DOHH2 (cell line): ENCODE results near the gene MARCHF5.

Experiments used
- H3F3A ChIP-seq: fragments of 200-600 bp; sonication (generic), shearing (Covaris generic); 2 replicates; pipeline ENCODE4 v1.6.0; 2016; ENCODE audit warnings: antibody characterized with exemption, mild to moderate bottlenecking; ENCODE audit not compliant: control insufficient read depth, insufficient read depth
- H3K27ac ChIP-seq: fragments of 200-600 bp; sonication (generic); 2 replicates; pipeline ENCODE4 v1.5.1; 2014; ENCODE audit warnings: low read depth, mild to moderate bottlenecking, low read length, moderate library complexity
- H3K27me3 ChIP-seq: fragments of 200-600 bp; sonication (generic); 2 replicates; pipeline ENCODE4 v1.6.1; 2014; ENCODE audit warnings: mild to moderate bottlenecking, low read length, mixed read lengths; ENCODE audit not compliant: control insufficient read depth
- H3K36me3 ChIP-seq: fragments of 200-600 bp; sonication (generic); 2 replicates; pipeline ENCODE4 v1.6.1; 2014; ENCODE audit warnings: mild to moderate bottlenecking, low read length, moderate library complexity, mixed read lengths; ENCODE audit not compliant: control insufficient read depth
- H3K4me1 ChIP-seq: fragments of 200-600 bp; sonication (generic); 2 replicates; pipeline ENCODE4 v1.6.1; 2014; ENCODE audit warnings: mild to moderate bottlenecking, low read length, mixed read lengths; ENCODE audit not compliant: control insufficient read depth
- H3K4me2 ChIP-seq: fragments of 200-600 bp; sonication (generic); 2 replicates; pipeline ENCODE4 v1.6.0; 2014; ENCODE audit warnings: mild to moderate bottlenecking, low read length, moderate library complexity
- H3K4me3 ChIP-seq: fragments of 200-600 bp; sonication (generic); 2 replicates; pipeline ENCODE4 v1.5.1; 2014; ENCODE audit warnings: mild to moderate bottlenecking, low read length, mixed read lengths
- H3K79me2 ChIP-seq: fragments of 200-600 bp; sonication (generic); 2 replicates; pipeline ENCODE4 v1.6.1; 2014; ENCODE audit warnings: mild to moderate bottlenecking, low read length, mixed read lengths; ENCODE audit not compliant: control insufficient read depth
- H3K9me2 ChIP-seq: fragments of 200-600 bp; sonication (generic); replicated peaks from 2 replicates; pipeline ENCODE4 v1.6.1; 2014; ENCODE audit warnings: mild to moderate bottlenecking, low read length, mixed read lengths; ENCODE audit not compliant: control insufficient read depth
- H3K9me3 ChIP-seq: fragments of 200-600 bp; sonication (generic); 2 replicates; pipeline ENCODE4 v1.6.1; 2014; ENCODE audit warnings: antibody characterized with exemption, low read length, mixed read lengths; ENCODE audit not compliant: control insufficient read depth, insufficient read depth
- H4K20me1 ChIP-seq: fragments of 200-600 bp; sonication (generic); 2 replicates; pipeline ENCODE4 v1.6.0; 2014; ENCODE audit warnings: low read depth, mild to moderate bottlenecking, antibody characterized with exemption, low read length, moderate library complexity; ENCODE audit not compliant: control insufficient read depth, insufficient read depth
- EZH2phosphoT487 ChIP-seq: fragments of 200-600 bp; sonication (generic); IDR thresholded peaks from 2 replicates; pipeline ENCODE4 v1.6.1; 2017; ENCODE audit warnings: borderline replicate concordance, mild to moderate bottlenecking, antibody characterized with exemption, low read length, moderate library complexity, mixed read lengths
- TF ChIP-seq, protein P1 (sequence below): fragments of 200-600 bp; sonication (generic); IDR thresholded peaks from one replicate; pipeline ENCODE4 v1.5.1; 2014; ENCODE audit warnings: antibody characterized with exemption, mild to moderate bottlenecking, low read depth, low read length; ENCODE audit not compliant: poor library complexity, severe bottlenecking

Gene MARCHF5

GRCh38 chr10:92382631-92383030 lies 91.7 kb downstream of the MARCHF5 start:
- H3K4me2 ChIP-seq, result no peak overlapping the region
- no peaks in the 10 kb centered on the region for H3F3A ChIP-seq
- H3K27me3 ChIP-seq, result peaks cover 7% of the 10 kb centered on the region
- H3K27ac ChIP-seq, result no peak overlapping the region
- H3K4me1 ChIP-seq, result no peaks in the 10 kb centered on the region
- no peak overlapping the region for H3K4me3 ChIP-seq
- H3K9me3 ChIP-seq, result no peaks in the 10 kb centered on the region
- H3K36me3 ChIP-seq, result no peaks in the 10 kb centered on the region
- no peaks in the 10 kb centered on the region for H3K9me2 ChIP-seq
- H4K20me1 ChIP-seq, result no peaks in the 10 kb centered on the region
- no peaks in the 10 kb centered on the region for H3K79me2 ChIP-seq
- TF ChIP-seq, protein P1, sequence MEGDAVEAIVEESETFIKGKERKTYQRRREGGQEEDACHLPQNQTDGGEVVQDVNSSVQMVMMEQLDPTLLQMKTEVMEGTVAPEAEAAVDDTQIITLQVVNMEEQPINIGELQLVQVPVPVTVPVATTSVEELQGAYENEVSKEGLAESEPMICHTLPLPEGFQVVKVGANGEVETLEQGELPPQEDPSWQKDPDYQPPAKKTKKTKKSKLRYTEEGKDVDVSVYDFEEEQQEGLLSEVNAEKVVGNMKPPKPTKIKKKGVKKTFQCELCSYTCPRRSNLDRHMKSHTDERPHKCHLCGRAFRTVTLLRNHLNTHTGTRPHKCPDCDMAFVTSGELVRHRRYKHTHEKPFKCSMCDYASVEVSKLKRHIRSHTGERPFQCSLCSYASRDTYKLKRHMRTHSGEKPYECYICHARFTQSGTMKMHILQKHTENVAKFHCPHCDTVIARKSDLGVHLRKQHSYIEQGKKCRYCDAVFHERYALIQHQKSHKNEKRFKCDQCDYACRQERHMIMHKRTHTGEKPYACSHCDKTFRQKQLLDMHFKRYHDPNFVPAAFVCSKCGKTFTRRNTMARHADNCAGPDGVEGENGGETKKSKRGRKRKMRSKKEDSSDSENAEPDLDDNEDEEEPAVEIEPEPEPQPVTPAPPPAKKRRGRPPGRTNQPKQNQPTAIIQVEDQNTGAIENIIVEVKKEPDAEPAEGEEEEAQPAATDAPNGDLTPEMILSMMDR, result no peak
- no peak for TF ChIP-seq EZH2phosphoT487

- Histone ChIP-seq H3K79me2 (no peaks in the 10 kb centered on the region), H3K9me3 (no peaks in the 10 kb centered on the region), H3K4me2 (no peak overlapping the region), H4K20me1 (no peaks in the 10 kb centered on the region), H3F3A (no peaks in the 10 kb centered on the region), H3K27me3 (no peaks in the 10 kb centered on the region; the same call in 1 of the 2 replicates), H3K4me1 (no peaks in the 10 kb centered on the region), H3K4me3 (no peak overlapping the region), H3K27ac (no peak overlapping the region), H3K36me3 (no peaks in the 10 kb centered on the region), H3K9me2 (no peaks in the 10 kb centered on the region)
- TF ChIP-seq EZH2phosphoT487, result no peak
- TF ChIP-seq, protein P1, result no peak
Observed at GRCh38 chr10:92384741-92385140, 93.8 kb downstream of the MARCHF5 start.

- no peaks in the 10 kb centered on the region for H3K4me1 ChIP-seq
- H3K27ac ChIP-seq, result no peak overlapping the region
Observed at GRCh38 chr10:92385831-92386230, 94.9 kb downstream of the MARCHF5 start.

More at GRCh38 chr10:92385831-92386230, 94.9 kb downstream of the MARCHF5 start:
- TF ChIP-seq EZH2phosphoT487, result no peak
- TF ChIP-seq, protein P1, result no peak
- H3K4me3 ChIP-seq, result no peak overlapping the region
- H4K20me1 ChIP-seq, result no peaks in the 10 kb centered on the region
- H3K4me2 ChIP-seq, result no peak overlapping the region
- H3K9me2 ChIP-seq, result no peaks in the 10 kb centered on the region
- H3K9me3 ChIP-seq, result no peaks in the 10 kb centered on the region
- H3F3A ChIP-seq, result no peaks in the 10 kb centered on the region
- no peaks in the 10 kb centered on the region for H3K27me3 ChIP-seq
- H3K79me2 ChIP-seq, result no peaks in the 10 kb centered on the region
- no peaks in the 10 kb centered on the region for H3K36me3 ChIP-seq
